HCT116 (cell line): ENCODE measurements around the gene TCHP.

Experiments
- CBX3 ChIP-seq: IDR thresholded peaks from 2 replicates; pipeline ENCODE4 v1.6.1; 2012; ENCODE audit warnings: low read depth
- CTCF ChIP-seq, 3 experiments: fragments of 200-600 bp in 1 of 3; sonication (generic) in 1 of 3; IDR thresholded peaks in 2 of 3; conservative IDR thresholded peaks in 1 of 3; 2 replicates each; pipeline ENCODE4 v1.5.1; 2012 to 2017; ENCODE audit warnings: low read depth in 2 of 3, low read length in 2 of 3, antibody characterized with exemption in 1 of 3, borderline replicate concordance in 1 of 3, control low read depth in 1 of 3, mild to moderate bottlenecking in 1 of 3, mixed read lengths in 1 of 3, mixed run types in 1 of 3, moderate library complexity in 1 of 3; ENCODE audit not compliant: insufficient read depth in 1 of 3
- EGR1 ChIP-seq: IDR thresholded peaks from 2 replicates; pipeline ENCODE4 v1.6.1; 2012; ENCODE audit warnings: low read depth
- EZH2 ChIP-seq: fragments of 200-600 bp; sonication (generic); IDR thresholded peaks from 2 replicates; pipeline ENCODE4 v1.6.1; 2017; ENCODE audit warnings: antibody characterized with exemption, mixed run types
- POLR2A ChIP-seq: IDR thresholded peaks from 2 replicates; pipeline ENCODE4 v1.7.0; 2011; ENCODE audit warnings: borderline replicate concordance; ENCODE audit not compliant: insufficient read depth, insufficient read length; ENCODE audit errors: extremely low read depth
- SIN3A ChIP-seq: IDR thresholded peaks from 2 replicates; pipeline ENCODE4 v1.6.1; 2012; ENCODE audit warnings: low read depth
- YY1 ChIP-seq: IDR thresholded peaks from 2 replicates; pipeline ENCODE4 v1.6.1; 2011; ENCODE audit warnings: low read length, low read depth, moderate library complexity, mild to moderate bottlenecking; ENCODE audit not compliant: insufficient replicate concordance; ENCODE audit errors: extremely low read depth
- ZFX ChIP-seq: fragments of 450-650 bp; IDR thresholded peaks from 2 replicates; pipeline ENCODE4 v1.6.1; 2017

GRCh38 chr12:109878749-109879148 lies 21.3 kb upstream of the TCHP start:
- no peak for TF ChIP-seq SIN3A
- TF ChIP-seq CTCF (IDR thresholded peaks at IDR 0.05 in 2 of 3, conservative IDR thresholded peaks at IDR 0.05 in 1 of 3; ENCODE audit: borderline replicate concordance in 1 of 3, insufficient read depth in 1 of 3, low read depth in 2 of 3, low read length in 2 of 3), result no peak
- no peak for TF ChIP-seq ZFX
- TF ChIP-seq POLR2A, result no peak
- TF ChIP-seq EZH2, result no peak
- no peak for TF ChIP-seq CBX3
- no peak for TF ChIP-seq YY1
- no peak for TF ChIP-seq EGR1
